Fibroblast of mammary gland (primary cell): ENCODE results near the gene GBE1.

Experiments
- DNase-seq: peaks from one replicate; pipeline ENCODE4 v3.0.0-alpha.2; 2010; ENCODE audit warnings: low read depth
- H3K4me3 ChIP-seq: 2 replicates; pipeline ENCODE4 v1.5.1; 2011; ENCODE audit warnings: low read depth, mild to moderate bottlenecking, low read length, moderate library complexity; ENCODE audit not compliant: control insufficient read depth
- TF ChIP-seq, protein P1 (sequence below): conservative IDR thresholded peaks from 2 replicates; pipeline ENCODE4 v1.5.1; 2011; ENCODE audit warnings: low read depth, low read length, inconsistent platforms; ENCODE audit not compliant: control insufficient read depth, insufficient read depth

Gene GBE1

DNA sequence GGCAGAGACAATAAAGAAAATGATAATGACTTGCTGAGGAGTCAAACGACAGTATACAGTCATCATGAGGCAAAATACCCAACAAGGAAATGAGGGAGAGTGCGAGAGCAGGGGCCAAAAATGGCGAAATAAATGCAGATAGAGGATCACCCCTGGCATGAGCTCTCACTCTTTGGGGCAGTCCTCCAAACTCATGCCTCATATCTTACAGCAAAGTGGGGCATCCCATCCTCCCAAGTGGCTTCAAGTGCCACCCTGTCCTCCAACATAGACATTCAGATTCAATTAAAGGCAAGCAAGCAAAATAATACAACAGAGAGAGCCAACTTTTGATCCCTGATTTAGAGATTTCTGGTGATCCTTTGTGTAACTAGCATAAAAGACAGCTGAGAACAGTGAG is 278.4 kb downstream of the GBE1 start:
- TF ChIP-seq, protein P1, sequence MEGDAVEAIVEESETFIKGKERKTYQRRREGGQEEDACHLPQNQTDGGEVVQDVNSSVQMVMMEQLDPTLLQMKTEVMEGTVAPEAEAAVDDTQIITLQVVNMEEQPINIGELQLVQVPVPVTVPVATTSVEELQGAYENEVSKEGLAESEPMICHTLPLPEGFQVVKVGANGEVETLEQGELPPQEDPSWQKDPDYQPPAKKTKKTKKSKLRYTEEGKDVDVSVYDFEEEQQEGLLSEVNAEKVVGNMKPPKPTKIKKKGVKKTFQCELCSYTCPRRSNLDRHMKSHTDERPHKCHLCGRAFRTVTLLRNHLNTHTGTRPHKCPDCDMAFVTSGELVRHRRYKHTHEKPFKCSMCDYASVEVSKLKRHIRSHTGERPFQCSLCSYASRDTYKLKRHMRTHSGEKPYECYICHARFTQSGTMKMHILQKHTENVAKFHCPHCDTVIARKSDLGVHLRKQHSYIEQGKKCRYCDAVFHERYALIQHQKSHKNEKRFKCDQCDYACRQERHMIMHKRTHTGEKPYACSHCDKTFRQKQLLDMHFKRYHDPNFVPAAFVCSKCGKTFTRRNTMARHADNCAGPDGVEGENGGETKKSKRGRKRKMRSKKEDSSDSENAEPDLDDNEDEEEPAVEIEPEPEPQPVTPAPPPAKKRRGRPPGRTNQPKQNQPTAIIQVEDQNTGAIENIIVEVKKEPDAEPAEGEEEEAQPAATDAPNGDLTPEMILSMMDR, result no peak
- no peak for DNase-seq
- H3K4me3 ChIP-seq, result no peak overlapping the region

DNA sequence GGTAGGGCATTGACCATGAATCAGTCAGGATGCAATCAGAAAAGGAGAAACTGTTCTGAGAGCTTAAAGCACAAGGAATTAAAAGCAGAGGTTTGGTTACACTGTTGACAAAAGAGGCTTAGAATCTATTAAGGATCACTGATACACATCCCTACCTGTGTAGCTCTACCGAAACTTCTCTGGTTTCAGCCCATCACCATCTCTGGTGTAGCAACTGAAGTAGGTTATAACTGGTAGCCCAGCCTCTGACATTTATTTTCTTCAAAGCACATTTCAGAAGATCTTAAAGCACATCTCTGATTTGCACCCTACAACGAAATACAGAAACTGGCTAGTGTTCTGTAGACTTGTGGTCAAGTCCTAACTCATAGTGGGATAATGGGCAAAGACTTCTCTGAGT is 283.7 kb downstream of the GBE1 start:
- no peak for DNase-seq
- no peak overlapping the region for H3K4me3 ChIP-seq
- TF ChIP-seq, protein P1, result no peak

DNA sequence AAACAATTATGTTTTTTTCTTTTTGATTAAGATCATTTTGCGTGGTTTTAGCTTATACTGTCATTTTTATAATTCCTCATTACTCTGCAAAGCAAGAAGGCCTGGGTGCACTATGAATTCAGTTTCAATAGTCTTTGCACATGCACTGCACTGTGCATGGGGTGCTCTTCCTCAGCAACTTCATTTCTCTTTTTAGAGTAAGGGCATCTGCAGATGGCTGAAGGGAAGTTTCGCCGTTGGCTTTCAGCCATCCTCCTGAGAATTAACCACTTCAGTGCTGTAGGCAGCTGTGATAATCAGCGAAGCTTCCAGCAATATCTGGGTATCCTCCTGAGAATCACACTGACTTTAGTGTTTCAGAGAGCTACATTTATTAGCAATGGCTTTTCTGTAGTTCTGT is 284.8 kb downstream of the GBE1 start:
- H3K4me3 ChIP-seq, result no peak overlapping the region
- DNase-seq, result no peak
- TF ChIP-seq, protein P1, result no peak

- DNase-seq, result no peak
- no peak overlapping the region for H3K4me3 ChIP-seq
- TF ChIP-seq, protein P1, result no peak
These were observed 288.7 kb downstream of the GBE1 start for GRCh38 chr3:81472600-81473362.

- no peak for DNase-seq
- TF ChIP-seq, protein P1, result no peak
- no peak overlapping the region for H3K4me3 ChIP-seq
These were observed 290.7 kb downstream of the GBE1 start for GRCh38 chr3:81470524-81471278.

GRCh38 chr3:81468391-81468790 is 293.1 kb downstream of the GBE1 start:
- DNase-seq, result no peak
- TF ChIP-seq, protein P1, result no peak
- H3K4me3 ChIP-seq, result no peak overlapping the region
